Retinal pigment epithelial cell (primary cell): ENCODE measurements around the gene PELI2.

Experiments used
- DNase-seq: peaks from one replicate; pipeline ENCODE4 v3.0.0-alpha.2; 2010; ENCODE audit warnings: low read depth
- H3K4me3 ChIP-seq: 2 replicates; pipeline ENCODE4 v1.5.1; 2011; ENCODE audit warnings: mild to moderate bottlenecking, low read length, control low read depth, moderate library complexity
- TF ChIP-seq, protein P1 (sequence below): conservative IDR thresholded peaks from 2 replicates; pipeline ENCODE4 v1.5.1; 2011; ENCODE audit warnings: low read depth, low read length, control low read depth, inconsistent platforms

Gene PELI2

DNA sequence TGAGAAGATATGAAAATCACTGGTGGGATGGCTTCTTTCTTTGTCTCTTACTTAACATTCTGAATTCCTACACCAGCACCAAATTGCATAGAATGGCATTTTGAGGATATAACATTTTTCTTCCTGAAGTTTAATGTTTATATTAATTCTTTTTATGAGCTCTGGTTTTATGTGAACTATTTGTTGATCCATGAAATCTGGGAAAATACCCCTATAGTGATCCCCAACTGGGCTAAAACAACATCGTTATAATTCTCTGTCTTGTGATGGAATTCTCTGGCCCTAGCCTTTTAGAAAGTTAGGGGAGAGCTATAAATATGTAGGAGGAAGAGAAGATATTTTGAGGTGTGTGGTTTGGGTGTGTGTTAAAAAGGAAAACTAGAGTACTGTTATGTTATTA is 29.2 kb downstream of the PELI2 start:
- TF ChIP-seq, protein P1, sequence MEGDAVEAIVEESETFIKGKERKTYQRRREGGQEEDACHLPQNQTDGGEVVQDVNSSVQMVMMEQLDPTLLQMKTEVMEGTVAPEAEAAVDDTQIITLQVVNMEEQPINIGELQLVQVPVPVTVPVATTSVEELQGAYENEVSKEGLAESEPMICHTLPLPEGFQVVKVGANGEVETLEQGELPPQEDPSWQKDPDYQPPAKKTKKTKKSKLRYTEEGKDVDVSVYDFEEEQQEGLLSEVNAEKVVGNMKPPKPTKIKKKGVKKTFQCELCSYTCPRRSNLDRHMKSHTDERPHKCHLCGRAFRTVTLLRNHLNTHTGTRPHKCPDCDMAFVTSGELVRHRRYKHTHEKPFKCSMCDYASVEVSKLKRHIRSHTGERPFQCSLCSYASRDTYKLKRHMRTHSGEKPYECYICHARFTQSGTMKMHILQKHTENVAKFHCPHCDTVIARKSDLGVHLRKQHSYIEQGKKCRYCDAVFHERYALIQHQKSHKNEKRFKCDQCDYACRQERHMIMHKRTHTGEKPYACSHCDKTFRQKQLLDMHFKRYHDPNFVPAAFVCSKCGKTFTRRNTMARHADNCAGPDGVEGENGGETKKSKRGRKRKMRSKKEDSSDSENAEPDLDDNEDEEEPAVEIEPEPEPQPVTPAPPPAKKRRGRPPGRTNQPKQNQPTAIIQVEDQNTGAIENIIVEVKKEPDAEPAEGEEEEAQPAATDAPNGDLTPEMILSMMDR: no peak
- no peak for DNase-seq
- H3K4me3 ChIP-seq: no peak overlapping the region

DNA sequence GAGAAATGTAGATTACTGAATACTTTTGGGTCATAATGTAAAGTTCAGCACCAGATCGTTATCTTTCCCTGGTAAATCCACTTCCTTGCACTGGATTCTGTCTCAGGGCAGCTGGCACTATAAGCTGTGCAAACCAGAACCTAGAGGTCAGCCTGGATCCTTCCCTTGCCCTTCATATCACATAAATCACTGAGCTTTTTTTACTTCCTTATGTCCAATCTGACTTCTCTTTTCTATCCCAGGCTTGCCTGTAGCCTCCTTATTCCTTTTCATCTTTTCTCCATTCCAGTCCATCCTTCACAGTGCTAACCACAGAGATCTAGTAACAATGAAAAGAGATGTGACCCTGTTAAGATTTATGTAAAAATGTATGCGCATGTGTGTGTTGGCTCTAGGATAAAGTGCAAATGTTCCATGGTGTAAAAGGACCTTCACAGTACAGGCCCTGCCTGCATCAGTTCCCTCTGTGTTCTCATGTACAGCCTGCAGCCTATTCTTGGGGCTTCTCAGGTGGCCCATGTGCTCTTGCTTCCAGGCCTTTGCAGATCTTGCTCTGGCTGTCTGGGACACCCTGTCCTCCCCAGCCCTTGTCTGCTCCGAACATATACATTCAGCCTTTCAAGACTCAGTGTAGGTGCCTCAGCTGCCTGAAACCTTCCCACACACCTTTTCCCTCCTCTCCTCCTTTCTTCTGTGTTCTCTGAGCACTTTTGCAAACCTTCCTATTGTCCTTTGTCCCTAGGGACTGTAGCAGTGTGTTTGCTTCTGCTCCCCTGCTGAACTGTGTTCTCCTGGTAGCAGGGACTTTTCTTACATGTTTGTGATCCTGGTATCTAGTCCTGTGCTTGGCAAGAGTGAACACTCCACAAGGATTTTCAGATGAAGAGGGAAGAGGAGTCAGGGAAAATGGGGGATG is 30.0 kb downstream of the PELI2 start:
- TF ChIP-seq, protein P1: no peak
- no peak overlapping the region for H3K4me3 ChIP-seq
- DNase-seq: no peak

DNA sequence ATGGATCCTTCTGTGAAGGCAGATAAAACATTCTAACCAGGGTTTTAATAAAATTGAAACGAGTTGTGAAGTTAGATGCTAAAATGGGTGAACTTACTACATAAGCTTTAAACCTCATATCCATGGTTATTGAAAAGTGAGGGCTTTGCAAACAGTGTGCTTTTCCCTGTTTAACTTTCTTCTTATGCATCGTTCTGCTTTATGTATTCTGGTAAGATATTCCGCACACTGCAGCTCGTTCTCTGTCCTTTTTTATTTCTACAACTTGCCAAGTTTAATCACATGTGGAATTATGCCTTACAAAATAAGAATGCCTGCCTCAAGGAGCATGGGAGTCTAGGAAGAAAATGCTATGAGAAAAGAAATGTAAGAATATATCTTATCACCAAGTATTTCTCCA is 30.9 kb downstream of the PELI2 start:
- no peak overlapping the region for H3K4me3 ChIP-seq
- DNase-seq: no peak
- TF ChIP-seq, protein P1: no peak

DNA sequence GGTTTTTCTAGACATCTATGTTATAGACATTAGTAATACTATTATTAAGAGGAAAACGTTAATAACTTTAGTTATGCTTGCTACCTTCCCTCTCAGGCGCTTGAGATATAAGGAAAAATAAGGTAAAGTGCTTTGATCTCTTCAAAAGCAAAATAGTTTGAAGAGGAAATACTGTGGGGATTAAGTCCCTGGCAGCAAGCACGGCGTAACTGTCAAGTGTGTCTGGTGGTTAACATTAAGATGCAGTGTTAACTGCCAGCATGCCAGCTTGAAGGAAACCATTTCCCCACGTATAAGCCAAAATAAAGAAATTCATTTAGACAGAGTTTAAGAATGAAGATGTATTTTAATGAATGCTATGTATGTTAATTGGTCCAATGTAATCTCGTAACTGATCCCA is 31.8 kb downstream of the PELI2 start:
- no peak for DNase-seq
- H3K4me3 ChIP-seq: no peak overlapping the region
- TF ChIP-seq, protein P1: no peak

DNA sequence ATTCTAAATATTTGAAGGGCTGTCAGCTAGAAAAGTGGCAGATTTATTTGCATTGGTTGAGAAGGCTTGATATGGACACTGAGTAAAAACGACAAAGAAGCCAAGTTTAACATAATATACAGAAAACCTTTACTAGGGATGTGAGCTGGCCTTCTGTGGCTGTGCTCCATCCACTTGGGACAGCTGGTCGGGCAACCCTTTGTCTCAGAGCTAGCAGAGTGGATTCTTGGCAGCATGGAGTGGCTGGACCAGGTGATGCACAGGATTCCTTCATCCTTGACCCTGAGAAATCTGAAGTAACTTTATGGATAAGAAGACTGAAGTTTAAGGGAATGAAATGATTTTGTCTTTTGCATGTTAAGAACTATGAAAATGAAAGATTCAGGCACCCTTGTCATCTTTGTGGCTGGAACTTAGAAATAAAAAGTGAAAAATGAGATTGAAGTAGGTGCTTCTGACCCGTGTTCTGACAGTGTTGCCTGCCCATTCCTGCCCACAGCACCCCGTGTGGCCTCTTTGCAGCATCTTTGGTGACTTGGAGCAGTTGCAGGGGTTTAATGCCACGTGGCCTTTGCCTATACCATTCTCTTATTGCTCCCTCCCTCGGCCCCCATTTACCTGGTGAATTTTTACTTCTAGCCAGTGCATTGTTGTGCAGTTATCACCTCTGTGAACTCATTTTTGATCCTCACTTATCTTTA is 32.6 kb downstream of the PELI2 start:
- H3K4me3 ChIP-seq: no peak overlapping the region
- DNase-seq: no peak
- TF ChIP-seq, protein P1: no peak

DNA sequence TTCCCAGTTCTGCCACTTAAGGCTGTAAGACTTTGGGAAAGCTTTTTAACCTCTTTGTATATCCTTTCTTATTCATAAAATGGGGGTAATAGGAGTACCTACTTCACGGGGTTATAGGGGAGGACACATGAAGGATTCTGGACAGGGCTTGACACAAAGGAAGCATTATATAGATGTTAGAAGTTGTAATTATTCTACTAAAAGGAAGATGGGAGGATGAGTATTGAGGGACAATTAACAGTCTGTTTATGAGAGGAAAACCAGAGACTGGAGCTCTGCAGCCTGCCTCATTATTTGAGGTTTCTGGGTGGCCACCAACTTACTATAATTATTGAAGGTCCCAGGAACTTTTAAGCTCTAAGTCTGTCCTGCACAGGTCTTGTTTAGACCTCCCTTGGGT is 34.0 kb downstream of the PELI2 start:
- DNase-seq: no peak
- TF ChIP-seq, protein P1: no peak
- H3K4me3 ChIP-seq: no peak overlapping the region
